Measurements from ENCODE around the gene POLN.

- TF ChIP-seq, protein P1, sequence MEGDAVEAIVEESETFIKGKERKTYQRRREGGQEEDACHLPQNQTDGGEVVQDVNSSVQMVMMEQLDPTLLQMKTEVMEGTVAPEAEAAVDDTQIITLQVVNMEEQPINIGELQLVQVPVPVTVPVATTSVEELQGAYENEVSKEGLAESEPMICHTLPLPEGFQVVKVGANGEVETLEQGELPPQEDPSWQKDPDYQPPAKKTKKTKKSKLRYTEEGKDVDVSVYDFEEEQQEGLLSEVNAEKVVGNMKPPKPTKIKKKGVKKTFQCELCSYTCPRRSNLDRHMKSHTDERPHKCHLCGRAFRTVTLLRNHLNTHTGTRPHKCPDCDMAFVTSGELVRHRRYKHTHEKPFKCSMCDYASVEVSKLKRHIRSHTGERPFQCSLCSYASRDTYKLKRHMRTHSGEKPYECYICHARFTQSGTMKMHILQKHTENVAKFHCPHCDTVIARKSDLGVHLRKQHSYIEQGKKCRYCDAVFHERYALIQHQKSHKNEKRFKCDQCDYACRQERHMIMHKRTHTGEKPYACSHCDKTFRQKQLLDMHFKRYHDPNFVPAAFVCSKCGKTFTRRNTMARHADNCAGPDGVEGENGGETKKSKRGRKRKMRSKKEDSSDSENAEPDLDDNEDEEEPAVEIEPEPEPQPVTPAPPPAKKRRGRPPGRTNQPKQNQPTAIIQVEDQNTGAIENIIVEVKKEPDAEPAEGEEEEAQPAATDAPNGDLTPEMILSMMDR (IDR thresholded peaks at IDR 0.05), result no peak
- no peak for TF ChIP-seq POLR2A (IDR thresholded peaks at IDR 0.05)
Measured at GRCh38 chr4:2065106-2065930, 176.6 kb downstream of the POLN start.
